Loucy (cell line): ENCODE results near the gene ABCG1.

Experiments
- H2AFZ ChIP-seq: fragments of 200-600 bp; sonication (generic); 2 replicates; pipeline ENCODE4 v1.6.0; 2016; ENCODE audit warnings: antibody characterized with exemption, mild to moderate bottlenecking, low read length, moderate library complexity
- H3F3A ChIP-seq: fragments of 200-600 bp; 2 replicates; pipeline ENCODE4 v1.6.0; 2016; ENCODE audit warnings: antibody characterized with exemption, low read depth, mild to moderate bottlenecking
- H3K27me3 ChIP-seq: fragments of 200-600 bp; sonication (generic); 2 replicates; pipeline ENCODE4 v1.6.1; 2014; ENCODE audit warnings: low read length, mild to moderate bottlenecking; ENCODE audit not compliant: insufficient read depth, poor library complexity, severe bottlenecking
- H3K36me3 ChIP-seq: fragments of 200-600 bp; sonication (generic); 2 replicates; pipeline ENCODE4 v1.6.1; 2016; ENCODE audit warnings: low read length; ENCODE audit not compliant: insufficient read depth
- H3K4me1 ChIP-seq: fragments of 200-600 bp; sonication (generic); 2 replicates; pipeline ENCODE4 v1.5.1; 2014; ENCODE audit warnings: low read length, mild to moderate bottlenecking; ENCODE audit not compliant: insufficient read depth, poor library complexity, severe bottlenecking
- H3K4me2 ChIP-seq: fragments of 200-600 bp; sonication (generic); 2 replicates; pipeline ENCODE4 v1.6.0; 2014; ENCODE audit warnings: antibody characterized with exemption, low read length, low read depth, mild to moderate bottlenecking; ENCODE audit not compliant: poor library complexity, severe bottlenecking
- H3K4me3 ChIP-seq: fragments of 200-600 bp; sonication (generic); 2 replicates; pipeline ENCODE4 v1.5.1; 2014; ENCODE audit warnings: low read length, mild to moderate bottlenecking, mixed read lengths; ENCODE audit not compliant: poor library complexity, severe bottlenecking
- H3K79me2 ChIP-seq: fragments of 200-600 bp; sonication (generic); 2 replicates; pipeline ENCODE4 v1.6.1; 2014; ENCODE audit warnings: low read length; ENCODE audit not compliant: insufficient read depth
- H3K9ac ChIP-seq: fragments of 200-600 bp; sonication (generic); 2 replicates; pipeline ENCODE4 v1.6.0; 2014; ENCODE audit warnings: mild to moderate bottlenecking, low read depth, low read length, moderate library complexity; ENCODE audit not compliant: poor library complexity, severe bottlenecking
- H3K9me2 ChIP-seq: fragments of 200-600 bp; sonication (generic); replicated peaks from 2 replicates; pipeline ENCODE4 v1.6.1; 2016; ENCODE audit warnings: low read depth, low read length, mixed read lengths
- H3K9me3 ChIP-seq: fragments of 200-600 bp; sonication (generic); 2 replicates; pipeline ENCODE4 v1.6.1; 2014; ENCODE audit warnings: mild to moderate bottlenecking, antibody characterized with exemption, low read length, low read depth; ENCODE audit not compliant: insufficient read depth
- H4K20me1 ChIP-seq: fragments of 200-600 bp; sonication (generic); 2 replicates; pipeline ENCODE4 v1.6.0; 2014; ENCODE audit warnings: antibody characterized with exemption, low read length, mild to moderate bottlenecking; ENCODE audit not compliant: insufficient read depth, poor library complexity, severe bottlenecking
- CTCF ChIP-seq: fragments of 200-600 bp; sonication (generic); conservative IDR thresholded peaks from 2 replicates; pipeline ENCODE4 v1.5.1; 2014; ENCODE audit warnings: mild to moderate bottlenecking, antibody characterized with exemption, low read length
- EZH2phosphoT487 ChIP-seq: fragments of 200-600 bp; IDR thresholded peaks from 2 replicates; pipeline ENCODE4 v1.6.1; 2018; ENCODE audit warnings: antibody characterized with exemption, mild to moderate bottlenecking, moderate library complexity, borderline replicate concordance

Gene ABCG1

GRCh38 chr21:42300956-42301355, 82.0 kb downstream of the ABCG1 start:
- H3K4me2 ChIP-seq: no peak overlapping the region
- H3K4me3 ChIP-seq: no peak overlapping the region
- H3K4me1 ChIP-seq: peaks cover 62% of the 10 kb centered on the region
- TF ChIP-seq CTCF (no peak), EZH2phosphoT487 (no peak)
- peaks cover 7% of the 10 kb centered on the region; the same call in 1 of the 2 replicates for H3K36me3 ChIP-seq
- no peaks in the 10 kb centered on the region for H4K20me1 ChIP-seq
- no peak overlapping the region for H3K9ac ChIP-seq
- no peaks in the 10 kb centered on the region for H3K27me3 ChIP-seq
- H2AFZ ChIP-seq: no peak overlapping the region
- no peaks in the 10 kb centered on the region for H3F3A ChIP-seq
- no peaks in the 10 kb centered on the region for H3K9me2 ChIP-seq
- H3K79me2 ChIP-seq: peaks cover 10% of the 10 kb centered on the region; the same call in 1 of the 2 replicates
- H3K9me3 ChIP-seq: no peaks in the 10 kb centered on the region

- Histone ChIP-seq H3K9ac (peak overlapping the region; percentile 41), H3K36me3 (peaks cover 1% of the 10 kb centered on the region; the same call in 1 of the 2 replicates), H3K27me3 (no peaks in the 10 kb centered on the region), H3K9me2 (no peaks in the 10 kb centered on the region), H3K4me1 (peaks cover 68% of the 10 kb centered on the region), H3F3A (no peaks in the 10 kb centered on the region), H3K9me3 (no peaks in the 10 kb centered on the region), H4K20me1 (no peaks in the 10 kb centered on the region), H3K79me2 (peaks cover 11% of the 10 kb centered on the region; the same call in 1 of the 2 replicates), H3K4me2 (no peak overlapping the region), H3K4me3 (no peak overlapping the region), H2AFZ (no peak overlapping the region)
- TF ChIP-seq EZH2phosphoT487 (no peak), CTCF (no peak)
These were observed 82.6 kb downstream of the ABCG1 start for GRCh38 chr21:42301371-42302075.

- no peaks in the 10 kb centered on the region for H4K20me1 ChIP-seq
- peak overlapping the region; percentile 41 for H3K9ac ChIP-seq
- TF ChIP-seq CTCF: no peak
- TF ChIP-seq EZH2phosphoT487: no peak
- H3K4me1 ChIP-seq: peaks cover 73% of the 10 kb centered on the region
- peak overlapping the region; percentile 11 for H3K4me2 ChIP-seq
- no peaks in the 10 kb centered on the region for H3K9me3 ChIP-seq
- H3K4me3 ChIP-seq: no peak overlapping the region
- no peak overlapping the region for H2AFZ ChIP-seq
- H3K9me2 ChIP-seq: no peaks in the 10 kb centered on the region
- H3K79me2 ChIP-seq: peaks cover 11% of the 10 kb centered on the region; the same call in 1 of the 2 replicates
- H3K27me3 ChIP-seq: no peaks in the 10 kb centered on the region
- H3K36me3 ChIP-seq: no peaks in the 10 kb centered on the region
- H3F3A ChIP-seq: no peaks in the 10 kb centered on the region
These were observed 83.2 kb downstream of the ABCG1 start for GRCh38 chr21:42302076-42302650.
